ENCODE results near the gene KLF2.
A peak's percentile ranks its signal among the peaks of the same experiment; 100 is the strongest.

GRCh38 chr19:16324384-16325160 is at the start of gene KLF2:
- TF ChIP-seq MAX (IDR thresholded peaks at IDR 0.05), result peak; percentile 15; the same call in 1 of the 2 replicates
- TF ChIP-seq, protein P1, sequence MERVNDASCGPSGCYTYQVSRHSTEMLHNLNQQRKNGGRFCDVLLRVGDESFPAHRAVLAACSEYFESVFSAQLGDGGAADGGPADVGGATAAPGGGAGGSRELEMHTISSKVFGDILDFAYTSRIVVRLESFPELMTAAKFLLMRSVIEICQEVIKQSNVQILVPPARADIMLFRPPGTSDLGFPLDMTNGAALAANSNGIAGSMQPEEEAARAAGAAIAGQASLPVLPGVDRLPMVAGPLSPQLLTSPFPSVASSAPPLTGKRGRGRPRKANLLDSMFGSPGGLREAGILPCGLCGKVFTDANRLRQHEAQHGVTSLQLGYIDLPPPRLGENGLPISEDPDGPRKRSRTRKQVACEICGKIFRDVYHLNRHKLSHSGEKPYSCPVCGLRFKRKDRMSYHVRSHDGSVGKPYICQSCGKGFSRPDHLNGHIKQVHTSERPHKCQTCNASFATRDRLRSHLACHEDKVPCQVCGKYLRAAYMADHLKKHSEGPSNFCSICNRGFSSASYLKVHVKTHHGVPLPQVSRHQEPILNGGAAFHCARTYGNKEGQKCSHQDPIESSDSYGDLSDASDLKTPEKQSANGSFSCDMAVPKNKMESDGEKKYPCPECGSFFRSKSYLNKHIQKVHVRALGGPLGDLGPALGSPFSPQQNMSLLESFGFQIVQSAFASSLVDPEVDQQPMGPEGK (CRISPR knock-in tag; IDR thresholded peaks at IDR 0.05), result no peak
- no peak for TF ChIP-seq POLR2A (IDR thresholded peaks at IDR 0.05; ENCODE audit: insufficient read depth in 1 of 2, low read depth in 2 of 2, low read length in 2 of 2)
- no peak for TF ChIP-seq ZNF720 (CRISPR knock-in tag; IDR thresholded peaks at IDR 0.05)
- TF ChIP-seq CTCF (CRISPR knock-in tag; IDR thresholded peaks at IDR 0.05), result no peak
- no peak for TF ChIP-seq HDAC2 (CRISPR knock-in tag; IDR thresholded peaks at IDR 0.05)
- no peak for TF ChIP-seq YY1 (IDR thresholded peaks at IDR 0.05; ENCODE audit: insufficient read depth, insufficient replicate concordance, low read depth, low read length)
- no peak for TF ChIP-seq ZNF282 (IDR thresholded peaks at IDR 0.05; ENCODE audit: partially characterized antibody)
- no peak for TF ChIP-seq ZNF558 (CRISPR knock-in tag; IDR thresholded peaks at IDR 0.05; ENCODE audit: borderline replicate concordance)
- TF ChIP-seq HOMEZ (CRISPR knock-in tag; IDR thresholded peaks at IDR 0.05; ENCODE audit: low read depth), result no peak
- TF ChIP-seq, protein P2, sequence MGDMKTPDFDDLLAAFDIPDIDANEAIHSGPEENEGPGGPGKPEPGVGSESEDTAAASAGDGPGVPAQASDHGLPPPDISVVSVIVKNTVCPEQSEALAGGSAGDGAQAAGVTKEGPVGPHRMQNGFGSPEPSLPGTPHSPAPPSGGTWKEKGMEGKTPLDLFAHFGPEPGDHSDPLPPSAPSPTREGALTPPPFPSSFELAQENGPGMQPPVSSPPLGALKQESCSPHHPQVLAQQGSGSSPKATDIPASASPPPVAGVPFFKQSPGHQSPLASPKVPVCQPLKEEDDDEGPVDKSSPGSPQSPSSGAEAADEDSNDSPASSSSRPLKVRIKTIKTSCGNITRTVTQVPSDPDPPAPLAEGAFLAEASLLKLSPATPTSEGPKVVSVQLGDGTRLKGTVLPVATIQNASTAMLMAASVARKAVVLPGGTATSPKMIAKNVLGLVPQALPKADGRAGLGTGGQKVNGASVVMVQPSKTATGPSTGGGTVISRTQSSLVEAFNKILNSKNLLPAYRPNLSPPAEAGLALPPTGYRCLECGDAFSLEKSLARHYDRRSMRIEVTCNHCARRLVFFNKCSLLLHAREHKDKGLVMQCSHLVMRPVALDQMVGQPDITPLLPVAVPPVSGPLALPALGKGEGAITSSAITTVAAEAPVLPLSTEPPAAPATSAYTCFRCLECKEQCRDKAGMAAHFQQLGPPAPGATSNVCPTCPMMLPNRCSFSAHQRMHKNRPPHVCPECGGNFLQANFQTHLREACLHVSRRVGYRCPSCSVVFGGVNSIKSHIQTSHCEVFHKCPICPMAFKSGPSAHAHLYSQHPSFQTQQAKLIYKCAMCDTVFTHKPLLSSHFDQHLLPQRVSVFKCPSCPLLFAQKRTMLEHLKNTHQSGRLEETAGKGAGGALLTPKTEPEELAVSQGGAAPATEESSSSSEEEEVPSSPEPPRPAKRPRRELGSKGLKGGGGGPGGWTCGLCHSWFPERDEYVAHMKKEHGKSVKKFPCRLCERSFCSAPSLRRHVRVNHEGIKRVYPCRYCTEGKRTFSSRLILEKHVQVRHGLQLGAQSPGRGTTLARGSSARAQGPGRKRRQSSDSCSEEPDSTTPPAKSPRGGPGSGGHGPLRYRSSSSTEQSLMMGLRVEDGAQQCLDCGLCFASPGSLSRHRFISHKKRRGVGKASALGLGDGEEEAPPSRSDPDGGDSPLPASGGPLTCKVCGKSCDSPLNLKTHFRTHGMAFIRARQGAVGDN (CRISPR knock-in tag; IDR thresholded peaks at IDR 0.05), result peak; percentile 29; the same call in 1 of the 2 replicates
- no peak for TF ChIP-seq ZNF552 (CRISPR knock-in tag; IDR thresholded peaks at IDR 0.05; ENCODE audit: borderline replicate concordance)

All from HepG2 (cell line).